IMR-90 (cell line): Measurements from ENCODE around the gene NARF. TPM values are rescaled to one million over a fixed set of nuclear protein-coding genes. Genes with fewer than 3 reads are reported as not detected.
A peak's percentile ranks its signal among the peaks of the same experiment; 100 is the strongest.

ENCODE experiments used
- ATAC-seq: fragments of 200-7000 bp; cut with Tn5 transposase; 2 replicates; pipeline ENCODE4 v1.9.1; 2020; ENCODE audit warnings: low read depth, mild to moderate bottlenecking, moderate library complexity
- BruUV-seq: library from RNA; stranded (reverse); fragments of 400-500 nt; replicated peaks from 2 replicates; lab custom pipeline; 2021; lab: Mats Ljungman, UMichigan
- CTCF ChIA-PET: fragments of 300-600 bp; formaldehyde crosslinking; extraction: SDS; loops from one replicate; lab custom pipeline; 2021; ENCODE audit warnings: antibody characterized with exemption; lab: Yijun Ruan, JAX
- POLR2A ChIA-PET: fragments of 300-600 bp; sonication (Branson Sonifier 250); formaldehyde crosslinking; loops from one replicate; lab custom pipeline; 2022; ENCODE audit warnings: antibody characterized with exemption; ENCODE audit not compliant: unreplicated experiment; lab: Charles Lee
- DNase-seq: peaks from one replicate; pipeline ENCODE4 v3.0.0; 2013
- H2AFZ ChIP-seq: replicated peaks from 2 replicates; pipeline ENCODE3; 2013; ENCODE audit warnings: low read length, mild to moderate bottlenecking; ENCODE audit not compliant: poor library complexity
- H2AK5ac ChIP-seq: 2 replicates; pipeline ENCODE4 v1.6.1; 2013; ENCODE audit warnings: low read depth, low read length, inconsistent platforms
- H2AK9ac ChIP-seq: replicated peaks from 2 replicates; pipeline ENCODE3; 2013; ENCODE audit warnings: mild to moderate bottlenecking, low read depth, low read length, moderate library complexity; ENCODE audit not compliant: poor library complexity
- H2BK120ac ChIP-seq: 2 replicates; pipeline ENCODE4 v1.6.1; 2013; ENCODE audit warnings: low read depth, low read length, inconsistent platforms
- H2BK15ac ChIP-seq: 3 replicates; pipeline ENCODE4 v1.6.1; 2013; ENCODE audit warnings: low read depth, low read length, inconsistent platforms
- H2BK20ac ChIP-seq: 2 replicates; pipeline ENCODE4 v1.6.1; 2013; ENCODE audit warnings: low read depth, mild to moderate bottlenecking, inconsistent platforms, low read length, moderate library complexity
- H2BK5ac ChIP-seq: 2 replicates; pipeline ENCODE4 v1.6.1; 2013; ENCODE audit warnings: mild to moderate bottlenecking, low read depth, low read length, inconsistent platforms; ENCODE audit not compliant: poor library complexity, severe bottlenecking
- H3K14ac ChIP-seq: replicated peaks from 2 replicates; pipeline ENCODE4 v1.6.1; 2013; ENCODE audit warnings: low read depth, low read length, inconsistent platforms
- H3K18ac ChIP-seq: 2 replicates; pipeline ENCODE4 v1.6.1; 2013; ENCODE audit warnings: low read depth, low read length, control low read depth
- H3K23ac ChIP-seq: 2 replicates; pipeline ENCODE4 v1.6.1; 2013; ENCODE audit warnings: low read depth, low read length, inconsistent platforms
- H3K27ac ChIP-seq: 2 replicates; pipeline ENCODE4 v1.5.1; 2013; ENCODE audit warnings: mild to moderate bottlenecking, control low read depth, low read length; ENCODE audit not compliant: insufficient read depth
- H3K27me3 ChIP-seq: 2 replicates; pipeline ENCODE4 v1.6.1; 2013; ENCODE audit warnings: low read length; ENCODE audit not compliant: control insufficient read depth, insufficient read depth
- H3K36me3 ChIP-seq: 2 replicates; pipeline ENCODE4 v1.6.1; 2013; ENCODE audit warnings: low read length, mixed read lengths; ENCODE audit not compliant: control insufficient read depth, insufficient read depth
- H3K4ac ChIP-seq: 2 replicates; pipeline ENCODE4 v1.6.1; 2013; ENCODE audit warnings: low read depth, low read length, inconsistent platforms
- H3K4me1 ChIP-seq: 2 replicates; pipeline ENCODE4 v1.6.1; 2013; ENCODE audit warnings: low read length, mixed read lengths; ENCODE audit not compliant: control insufficient read depth, insufficient read depth
- H3K4me2 ChIP-seq: 2 replicates; pipeline ENCODE4 v1.6.1; 2013; ENCODE audit warnings: low read depth, mild to moderate bottlenecking, control low read depth, low read length, moderate library complexity
- H3K4me3 ChIP-seq: 2 replicates; pipeline ENCODE4 v1.5.1; 2013; ENCODE audit warnings: low read depth, mild to moderate bottlenecking, control low read depth, low read length, moderate library complexity; ENCODE audit not compliant: insufficient read depth
- H3K56ac ChIP-seq: 2 replicates; pipeline ENCODE4 v1.6.1; 2013; ENCODE audit warnings: low read length, inconsistent platforms; ENCODE audit not compliant: insufficient read depth; ENCODE audit errors: extremely low read depth
- H3K79me1 ChIP-seq, 2 experiments: 2 replicates each; pipeline ENCODE4 v1.6.1; 2013; ENCODE audit warnings: low read length in 2 of 2, inconsistent platforms in 1 of 2, low read depth in 1 of 2
- H3K9ac ChIP-seq: 2 replicates; pipeline ENCODE4 v1.6.1; 2013; ENCODE audit warnings: low read depth, low read length, control low read depth
- H3K9me1 ChIP-seq: 2 replicates; pipeline ENCODE4 v1.6.1; 2013; ENCODE audit warnings: low read length, inconsistent platforms; ENCODE audit not compliant: insufficient read depth
- H3K9me3 ChIP-seq: 2 replicates; pipeline ENCODE4 v1.6.1; 2013; ENCODE audit warnings: low read length; ENCODE audit not compliant: control insufficient read depth, insufficient read depth
- H4K20me1 ChIP-seq: 2 replicates; pipeline ENCODE4 v1.6.1; 2013; ENCODE audit warnings: low read length, inconsistent platforms; ENCODE audit not compliant: insufficient read depth
- H4K5ac ChIP-seq: 2 replicates; pipeline ENCODE4 v1.6.1; 2013; ENCODE audit warnings: mild to moderate bottlenecking, low read depth, low read length, control low read depth
- H4K8ac ChIP-seq, 2 experiments: 2 replicates each; pipeline ENCODE4 v1.6.1; 2013; ENCODE audit warnings: low read depth in 2 of 2, low read length in 2 of 2, control low read depth in 1 of 2, inconsistent platforms in 1 of 2
- H4K91ac ChIP-seq: 2 replicates; pipeline ENCODE4 v1.6.1; 2013; ENCODE audit warnings: low read depth, low read length, inconsistent platforms; ENCODE audit not compliant: insufficient read depth
- ELK1 ChIP-seq: fragments of 150-350 bp; IDR thresholded peaks from 2 replicates; pipeline ENCODE4 v1.6.1; 2016; ENCODE audit warnings: low read depth, mild to moderate bottlenecking, low read length, moderate library complexity, borderline replicate concordance
- FOS ChIP-seq: fragments of 150-350 bp; IDR thresholded peaks from 2 replicates; pipeline ENCODE4 v1.6.1; 2016; ENCODE audit warnings: low read depth, low read length
- RAD21 ChIP-seq: IDR thresholded peaks from 2 replicates; pipeline ENCODE4 v1.6.1; 2012; ENCODE audit warnings: low read length, improper control_type of control experiment
- RCOR1 ChIP-seq: IDR thresholded peaks from 2 replicates; pipeline ENCODE4 v1.6.1; 2012; ENCODE audit warnings: mild to moderate bottlenecking, low read length, improper control_type of control experiment; ENCODE audit not compliant: insufficient replicate concordance
- RFX5 ChIP-seq: IDR thresholded peaks from 2 replicates; pipeline ENCODE4 v1.8.0; 2012; ENCODE audit warnings: low read depth, mild to moderate bottlenecking, low read length, moderate library complexity
- WGBS, 2 experiments: methylation state at CpG; one replicate each; pipeline versions ENCODE4 v1.1.5 to v1.1.7; 2013; ENCODE audit warnings: missing lambda C conversion rate in 2 of 2; ENCODE audit not compliant: insufficient read length in 1 of 2; ENCODE audit errors: extremely low coverage in 2 of 2; 5-methylcytosine and 5-hydroxymethylcytosine counted together
- dilution Hi-C: fragments of 300-500 bp; cut with HindIII; formaldehyde crosslinking; loops from one replicate; pipeline ENCODE4 v1.14.3; 2018; ENCODE audit warnings: low sequenced_read_pairs; ENCODE audit not compliant: unreplicated experiment
- in situ Hi-C: fragments of 300-500 bp; cut with MboI; formaldehyde crosslinking; loops from 3 replicates; pipeline ENCODE4 v1.14.3; 2019; ENCODE audit warnings: low sequenced_read_pairs, inconsistent platforms, mixed read lengths
- intact Hi-C: fragments of 100-400 bp; cut with micrococcal nuclease; formaldehyde crosslinking; loops from 2 replicates; pipeline ENCODE4 v1.10.0; 2022
- polyA plus RNA-seq, 3 experiments: library from polyadenylated mRNA; depleted of rRNA; stranded (reverse); fragments of >200 nt; gene quantifications; 2 replicates each; pipeline ENCODE4 v1.2.3, GENCODE V29; 2012; ENCODE audit warnings: low replicate concordance in 1 of 3
- total RNA-seq: library from RNA; depleted of rRNA; stranded (reverse); fragments of >200 nt; gene quantifications from 2 replicates; pipeline ENCODE4 v1.2.3, GENCODE V29; 2012

Gene NARF
- total and polyA plus RNA-seq, 2 of the 4 experiments (the other 2 are of a cell fraction) = 83.7 to 94.8 TPM

GRCh38 chr17:82440469-82440981 is 18.0 kb upstream of the NARF start:
- Histone ChIP-seq H3K56ac (no peak overlapping the region), H2BK5ac (no peak overlapping the region), H2BK15ac (no peak overlapping the region), H3K9ac (no peak overlapping the region), H3K4me1 (no peaks in the 10 kb centered on the region; the same call in none of the 2 replicates), H3K4ac (no peak overlapping the region), H3K9me3 (no peaks in the 10 kb centered on the region), H2AK5ac (no peak overlapping the region), H4K20me1 (peaks cover 13% of the 10 kb centered on the region; the same call in 1 of the 2 replicates), H3K18ac (no peak overlapping the region), H3K23ac (no peak overlapping the region), H3K14ac (no peak overlapping the region), H4K5ac (no peak overlapping the region), H4K8ac (no peak overlapping the region), H3K79me1 (0 out of 4 replicates have a peak, but pooled peaks cover 0 to 1% of the 10 kb centered on the region in 2 experiments), H2BK20ac (no peak overlapping the region), H3K36me3 (peaks cover 32% of the 10 kb centered on the region), H2AK9ac (peak overlapping the region; percentile 73), H4K91ac (no peak overlapping the region), H3K4me2 (no peak overlapping the region), H2AFZ (no peak overlapping the region), H3K27me3 (no peaks in the 10 kb centered on the region), H3K27ac (no peak overlapping the region), H3K4me3 (no peak overlapping the region), H3K9me1 (no peaks in the 10 kb centered on the region; the same call in 1 of the 2 replicates), H2BK120ac (no peak overlapping the region)
- ATAC-seq (no peak), DNase-seq (no peak)
- no TSS peak for BruUV-seq
- ChIA-PET POLR2A (no interaction called here), CTCF (no interaction called here)
- TF ChIP-seq ELK1 (no peak), RAD21 (no peak), RCOR1 (no peak), RFX5 (no peak), FOS (no peak)
- WGBS, 2 experiments = 84% methylated on average over 15 of the region's 22 CpGs; no CpG with 5 or more reads in 1 of the 2 experiments
- in situ Hi-C loops (no loop called here), dilution Hi-C loops (no loop called here), intact Hi-C loops (no loop called here)
